HG03108 (cell line): ENCODE measurements around the gene ZNF148.
"Not testable (repeated sequence)": the region's sequence is repeated elsewhere in the genome, so short reads cannot be mapped to it uniquely, and the experiment has no call there.

Experiments
- ATAC-seq: cut with Tn5 transposase; IDR thresholded peaks from one replicate; pipeline ENCODE4 v1.9.1; 2021; ENCODE audit warnings: moderate library complexity; ENCODE audit not compliant: unreplicated experiment

Gene ZNF148

GRCh38 chr3:125375950-125376679, 990 bp upstream of the ZNF148 start:
- ATAC-seq, result no peak

GRCh38 chr3:125374501-125374995, 577 bp downstream of the ZNF148 start:
- ATAC-seq, result no peak

- no peak for ATAC-seq
Observed at GRCh38 chr3:125367403-125368230, 7.5 kb downstream of the ZNF148 start.

DNA sequence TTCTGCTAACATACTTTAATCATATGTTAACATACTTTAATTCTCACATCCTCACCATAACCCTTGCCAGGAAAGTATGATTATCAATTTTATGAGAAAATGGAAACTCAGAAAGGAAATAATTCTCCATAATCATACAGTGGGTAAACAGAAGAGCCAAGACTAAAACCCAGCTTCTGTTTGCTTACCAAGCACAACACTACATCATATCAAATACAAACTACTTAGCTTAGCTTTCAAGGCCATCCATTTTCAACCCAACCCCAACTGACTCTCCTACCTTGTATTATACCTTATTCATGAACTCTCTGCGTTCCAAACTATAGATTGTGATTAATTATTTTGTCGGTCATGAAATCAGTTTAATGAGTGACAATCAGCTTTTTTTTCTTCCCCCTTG, 9.0 kb downstream of the ZNF148 start:
- no peak for ATAC-seq

GRCh38 chr3:125359700-125360099, 15.4 kb downstream of the ZNF148 start:
- ATAC-seq, result no peak

DNA sequence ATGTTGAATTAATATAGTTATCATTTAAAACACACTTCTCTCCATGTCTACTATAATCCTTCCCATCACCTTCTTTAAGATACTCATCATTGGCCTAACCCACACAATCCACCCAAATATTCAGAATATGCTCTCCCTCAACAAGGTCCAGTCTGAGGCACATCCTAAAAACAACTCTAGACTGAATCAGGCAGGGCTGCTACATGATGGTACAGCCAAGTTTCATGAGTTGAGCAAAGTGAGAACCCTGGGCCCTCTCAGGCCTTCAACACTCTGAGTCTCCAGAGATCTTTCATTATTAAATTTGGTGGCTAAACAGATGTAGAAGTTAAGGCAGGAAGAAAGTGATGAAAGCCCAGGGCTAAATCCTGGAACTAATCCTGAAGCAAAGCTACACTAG, 16.2 kb downstream of the ZNF148 start:
- ATAC-seq, result no peak

GRCh38 chr3:125357837-125358236, 17.3 kb downstream of the ZNF148 start:
- ATAC-seq, result no peak

GRCh38 chr3:125357032-125357658, 18.0 kb downstream of the ZNF148 start:
- peak; percentile 66 for ATAC-seq

GRCh38 chr3:125356140-125357026, 18.7 kb downstream of the ZNF148 start:
- no peak for ATAC-seq

- ATAC-seq, result no peak
Observed at GRCh38 chr3:125353659-125354058, 21.5 kb downstream of the ZNF148 start.

GRCh38 chr3:125353128-125353527, 22.0 kb downstream of the ZNF148 start:
- ATAC-seq, result no peak

DNA sequence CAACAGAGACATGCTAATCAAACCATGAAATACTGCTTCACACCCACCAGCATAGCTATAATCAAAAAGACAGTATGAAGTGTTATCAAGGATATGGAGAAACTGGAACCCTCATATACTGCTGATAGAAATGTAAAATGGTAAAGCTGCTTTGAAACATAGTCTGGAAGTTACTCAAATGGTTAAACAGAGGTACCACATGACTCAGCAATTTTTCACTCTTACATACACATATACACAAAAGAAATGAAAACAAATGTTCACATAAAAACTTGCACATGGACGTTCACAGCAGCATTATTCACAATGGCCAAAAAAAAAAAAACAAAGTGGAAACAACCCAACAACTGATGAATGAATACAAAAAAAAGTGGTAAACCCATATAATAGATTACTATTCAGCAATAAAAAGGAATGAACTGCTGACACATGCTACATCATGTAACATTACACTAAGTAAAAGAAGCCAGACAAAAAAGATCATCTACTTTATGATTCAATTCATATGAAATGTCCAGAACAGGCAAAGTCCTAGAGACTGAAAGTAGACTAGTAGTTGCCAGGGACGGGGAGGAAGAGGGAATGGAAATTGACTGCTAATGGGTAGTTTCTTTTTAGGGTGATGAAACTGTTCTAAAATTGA, 23.2 kb downstream of the ZNF148 start:
- no peak for ATAC-seq

- ATAC-seq, result no peak
Observed at GRCh38 chr3:125351152-125351551, 24.0 kb downstream of the ZNF148 start.

DNA sequence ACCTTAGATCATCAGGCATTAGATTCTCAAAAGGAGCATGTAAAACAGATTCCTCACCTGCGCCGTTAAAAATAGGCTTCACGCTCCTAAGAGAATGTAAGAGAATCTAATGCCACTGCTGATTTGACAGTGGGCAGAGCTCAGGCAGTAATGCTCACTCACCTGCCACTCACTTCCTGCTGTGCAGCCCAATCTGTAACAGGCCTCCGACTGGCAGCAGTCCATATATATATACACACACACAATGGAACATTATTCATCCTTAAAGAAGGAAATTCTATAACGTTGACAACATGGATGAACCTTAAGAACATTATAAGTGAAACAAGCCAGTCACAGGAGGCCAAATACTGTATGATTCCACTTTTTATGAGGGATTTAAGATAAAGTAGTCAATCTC, 24.5 kb downstream of the ZNF148 start:
- no peak for ATAC-seq

DNA sequence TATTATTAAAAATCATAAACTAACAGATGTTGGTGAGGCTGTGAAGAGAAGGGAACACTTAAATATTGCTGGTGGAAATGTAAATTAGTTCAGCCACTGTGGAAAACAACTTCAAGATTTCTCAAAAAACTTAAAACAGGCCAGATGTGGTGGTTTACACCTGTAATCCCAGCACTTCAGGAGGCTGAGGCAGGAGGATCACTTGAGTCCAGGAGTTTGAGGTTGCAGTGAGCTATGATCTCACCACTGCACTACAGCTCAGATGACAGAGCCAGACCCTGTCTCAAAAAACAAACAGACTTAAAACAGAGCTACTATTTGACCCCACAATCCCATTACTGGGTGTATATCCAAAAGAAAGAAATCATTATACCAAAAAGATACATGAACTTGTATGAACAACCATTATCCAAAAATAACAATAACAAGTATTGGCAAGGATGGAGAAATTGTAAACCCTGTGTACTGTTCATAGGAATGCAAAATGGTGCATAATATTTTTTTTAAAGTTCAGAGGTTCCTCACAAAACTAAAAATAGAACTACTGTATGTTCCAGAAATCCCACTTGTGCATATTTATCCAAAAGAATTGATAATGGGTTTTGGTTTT, 25.5 kb downstream of the ZNF148 start:
- ATAC-seq, result no peak

GRCh38 chr3:125349055-125349454, 26.1 kb downstream of the ZNF148 start:
- ATAC-seq, result no peak

DNA sequence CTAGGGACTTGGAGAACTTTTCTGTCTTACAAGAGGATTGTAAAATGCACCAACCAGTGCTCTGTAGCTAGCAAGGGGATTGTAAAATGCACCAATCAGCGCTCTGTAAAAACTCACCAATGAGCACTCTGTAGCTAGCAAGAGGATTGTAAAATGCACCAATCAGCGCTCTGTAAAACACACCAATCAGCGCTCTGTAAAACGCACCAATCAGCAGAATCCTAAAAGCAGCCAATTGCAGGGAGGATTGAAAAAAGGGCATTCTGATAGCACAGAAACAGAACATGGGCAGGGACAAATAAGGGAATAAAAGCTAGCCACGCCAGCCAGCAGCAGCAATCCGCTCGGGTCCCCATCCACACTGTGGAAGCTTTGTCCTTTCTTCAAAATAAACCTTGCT, 31.8 kb downstream of the ZNF148 start:
- ATAC-seq, result not testable (repeated sequence)

DNA sequence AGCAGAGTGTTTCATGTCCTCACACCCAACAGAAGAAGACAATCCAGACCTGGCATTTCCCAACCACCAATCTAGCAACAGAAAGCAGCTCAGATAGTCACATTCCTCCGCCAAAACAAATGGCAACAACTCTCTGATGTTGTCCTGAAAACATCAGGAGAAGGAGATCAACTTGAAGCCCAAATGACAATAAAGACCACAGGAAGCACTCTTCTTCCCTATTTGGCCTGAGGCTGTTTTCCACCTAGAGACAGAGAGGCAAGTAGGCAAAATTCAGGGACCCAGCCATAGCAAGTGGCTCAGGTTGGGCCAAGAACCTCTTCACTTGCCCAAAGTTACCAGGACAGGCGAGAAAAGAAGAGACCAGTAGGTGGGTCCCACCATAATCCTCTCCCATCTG, 35.0 kb downstream of the ZNF148 start:
- no peak for ATAC-seq

DNA sequence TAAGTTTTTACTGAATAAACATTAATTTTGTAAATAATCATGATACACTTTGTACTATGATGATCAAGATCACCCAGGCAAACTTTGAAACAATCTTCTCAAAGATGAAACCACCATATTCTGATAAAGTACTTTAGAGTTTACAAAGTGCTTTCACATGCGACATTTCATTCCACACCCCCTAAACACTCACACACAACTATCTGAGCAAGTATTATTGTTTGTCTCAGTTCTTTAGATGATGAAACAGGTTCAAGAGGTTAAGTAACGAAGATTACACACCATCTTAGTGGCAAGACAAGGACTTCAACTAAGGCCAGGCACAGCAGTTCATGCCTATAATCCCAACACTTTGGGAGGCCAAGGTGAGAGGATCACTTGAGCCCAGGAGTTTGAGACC, 37.6 kb downstream of the ZNF148 start:
- no peak for ATAC-seq
